ENCODE data around the gene ROBO1.

Gene ROBO1

DNA sequence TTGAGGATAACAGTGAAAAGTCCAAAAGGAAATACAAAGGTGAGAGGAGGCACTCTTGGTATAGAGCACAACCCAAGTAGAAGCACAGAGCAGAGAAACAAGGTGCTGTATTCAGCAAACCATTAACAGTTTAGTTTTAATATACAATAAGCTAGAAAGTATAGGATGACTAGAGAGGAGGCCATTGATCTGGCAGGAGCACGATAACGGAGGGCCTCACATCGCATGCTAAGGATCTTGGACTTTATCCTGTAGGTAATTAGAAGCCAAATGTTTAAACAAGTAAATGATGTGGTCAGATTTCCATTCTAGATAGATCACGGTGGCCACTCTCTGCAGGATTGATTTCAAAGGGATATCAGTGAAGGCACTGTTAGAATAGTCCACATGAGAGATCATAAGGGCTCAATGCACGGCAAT, 935.0 kb downstream of the ROBO1 start:
- Histone ChIP-seq H3K9ac (ENCODE audit: low read length) (no peak overlapping the region), H3K4me3 (ENCODE audit: insufficient read depth, low read length, poor library complexity, severe bottlenecking) (no peak overlapping the region), H3K36me3 (ENCODE audit: low read length) (no peaks in the 10 kb centered on the region), H2AFZ (ENCODE audit: low read depth, low read length, severe bottlenecking) (no peak overlapping the region), H4K20me1 (ENCODE audit: low read depth, low read length) (no peaks in the 10 kb centered on the region), H3K27ac (ENCODE audit: low read depth, low read length) (no peak overlapping the region), H3K79me2 (ENCODE audit: insufficient read depth, low read length) (no peaks in the 10 kb centered on the region), H3F3A (ENCODE audit: insufficient read depth) (no peaks in the 10 kb centered on the region), H3K9me3 (ENCODE audit: insufficient read depth, low read length) (no peaks in the 10 kb centered on the region), H3K27me3 (ENCODE audit: low read length) (no peaks in the 10 kb centered on the region), H3K4me2 (ENCODE audit: low read depth, low read length, poor library complexity, severe bottlenecking) (no peak overlapping the region), H3K9me2 (replicated peaks; ENCODE audit: insufficient read depth, low read length) (no peaks in the 10 kb centered on the region)
- TF ChIP-seq CTCF (IDR thresholded peaks at IDR 0.05; ENCODE audit: insufficient read depth, low read length, poor library complexity, severe bottlenecking) (no peak), EZH2phosphoT487 (conservative IDR thresholded peaks at IDR 0.05; ENCODE audit: low read length) (no peak)

DNA sequence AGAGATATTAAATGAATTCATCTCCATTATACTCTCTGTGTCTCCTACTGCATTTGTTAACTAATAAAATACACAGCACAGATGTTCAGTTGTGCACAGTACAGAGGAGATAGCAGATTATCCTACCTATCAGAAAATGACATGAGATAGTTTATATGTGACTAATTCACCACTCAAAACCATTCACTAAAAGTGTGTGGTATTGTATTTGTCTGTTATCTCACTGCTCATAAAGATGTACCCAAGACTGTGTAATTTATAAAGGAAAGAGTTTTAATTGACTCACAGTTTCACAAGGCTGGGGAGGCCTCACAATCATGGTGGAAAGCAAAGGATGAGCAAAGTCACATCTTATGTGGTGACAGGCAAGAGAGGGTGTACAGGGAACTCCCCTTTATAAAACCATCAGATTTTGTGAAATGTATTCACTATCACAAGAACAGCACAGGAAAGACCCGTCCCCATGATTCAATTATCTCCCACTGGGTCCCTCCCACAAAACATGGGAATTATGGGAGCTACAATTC, 936.3 kb downstream of the ROBO1 start:
- Histone ChIP-seq H4K20me1 (ENCODE audit: low read depth, low read length) (no peaks in the 10 kb centered on the region), H3K4me2 (ENCODE audit: low read depth, low read length, poor library complexity, severe bottlenecking) (no peak overlapping the region), H3F3A (ENCODE audit: insufficient read depth) (no peaks in the 10 kb centered on the region), H3K79me2 (ENCODE audit: insufficient read depth, low read length) (no peaks in the 10 kb centered on the region), H3K9me3 (ENCODE audit: insufficient read depth, low read length) (no peaks in the 10 kb centered on the region), H3K9ac (ENCODE audit: low read length) (no peak overlapping the region), H3K36me3 (ENCODE audit: low read length) (no peaks in the 10 kb centered on the region), H3K4me3 (ENCODE audit: insufficient read depth, low read length, poor library complexity, severe bottlenecking) (no peak overlapping the region), H3K27me3 (ENCODE audit: low read length) (no peaks in the 10 kb centered on the region), H3K27ac (ENCODE audit: low read depth, low read length) (no peak overlapping the region), H3K9me2 (replicated peaks; ENCODE audit: insufficient read depth, low read length) (no peaks in the 10 kb centered on the region), H2AFZ (ENCODE audit: low read depth, low read length, severe bottlenecking) (no peak overlapping the region)
- TF ChIP-seq EZH2phosphoT487 (conservative IDR thresholded peaks at IDR 0.05; ENCODE audit: low read length) = no peak
- TF ChIP-seq CTCF (IDR thresholded peaks at IDR 0.05; ENCODE audit: insufficient read depth, low read length, poor library complexity, severe bottlenecking) = no peak

DNA sequence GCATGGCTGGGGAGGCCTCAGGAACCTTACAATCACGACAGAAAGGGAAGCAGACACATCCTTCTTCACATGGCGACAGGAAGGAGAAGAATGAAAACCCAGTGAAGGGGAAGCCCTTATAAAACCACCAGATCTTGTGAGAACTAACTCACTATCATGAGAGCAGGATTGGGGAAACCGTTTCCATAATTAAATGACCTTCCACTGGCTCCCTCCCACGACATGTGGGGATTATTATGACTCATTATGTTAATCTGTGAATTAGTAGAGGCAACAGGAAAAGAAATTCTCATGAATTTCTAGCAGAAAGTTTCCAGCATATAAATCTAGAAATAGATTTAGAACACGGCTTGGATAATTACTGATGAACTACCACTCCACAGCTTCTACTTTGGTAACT, 937.3 kb downstream of the ROBO1 start:
- H3K9me3 ChIP-seq (ENCODE audit: insufficient read depth, low read length) = no peaks in the 10 kb centered on the region
- no peaks in the 10 kb centered on the region for H3K9me2 ChIP-seq (replicated peaks; ENCODE audit: insufficient read depth, low read length)
- no peak for TF ChIP-seq CTCF (IDR thresholded peaks at IDR 0.05; ENCODE audit: insufficient read depth, low read length, poor library complexity, severe bottlenecking)
- TF ChIP-seq EZH2phosphoT487 (conservative IDR thresholded peaks at IDR 0.05; ENCODE audit: low read length) = no peak
- no peak overlapping the region for H3K27ac ChIP-seq (ENCODE audit: low read depth, low read length)
- H3F3A ChIP-seq (ENCODE audit: insufficient read depth) = no peaks in the 10 kb centered on the region
- H3K4me3 ChIP-seq (ENCODE audit: insufficient read depth, low read length, poor library complexity, severe bottlenecking) = no peak overlapping the region
- H4K20me1 ChIP-seq (ENCODE audit: low read depth, low read length) = no peaks in the 10 kb centered on the region
- no peaks in the 10 kb centered on the region for H3K36me3 ChIP-seq (ENCODE audit: low read length)
- no peaks in the 10 kb centered on the region for H3K27me3 ChIP-seq (ENCODE audit: low read length)
- no peaks in the 10 kb centered on the region for H3K79me2 ChIP-seq (ENCODE audit: insufficient read depth, low read length)
- H3K4me2 ChIP-seq (ENCODE audit: low read depth, low read length, poor library complexity, severe bottlenecking) = no peak overlapping the region
- H3K9ac ChIP-seq (ENCODE audit: low read length) = no peak overlapping the region
- no peak overlapping the region for H2AFZ ChIP-seq (ENCODE audit: low read depth, low read length, severe bottlenecking)
